ENCODE measurements around the gene RIPOR2.

RIPOR2 gene

GRCh38 chr6:24902782-24903181 is 33.0 kb downstream of the RIPOR2 start:
- DNase-seq (ENCODE audit: low spot score), result no peak
- H3K27ac ChIP-seq, result no peak overlapping the region
- ChIA-PET CTCF (no interaction called here), POLR2A (ENCODE audit: low non-redundant PET) (no interaction called here)
- TF ChIP-seq, protein P1, sequence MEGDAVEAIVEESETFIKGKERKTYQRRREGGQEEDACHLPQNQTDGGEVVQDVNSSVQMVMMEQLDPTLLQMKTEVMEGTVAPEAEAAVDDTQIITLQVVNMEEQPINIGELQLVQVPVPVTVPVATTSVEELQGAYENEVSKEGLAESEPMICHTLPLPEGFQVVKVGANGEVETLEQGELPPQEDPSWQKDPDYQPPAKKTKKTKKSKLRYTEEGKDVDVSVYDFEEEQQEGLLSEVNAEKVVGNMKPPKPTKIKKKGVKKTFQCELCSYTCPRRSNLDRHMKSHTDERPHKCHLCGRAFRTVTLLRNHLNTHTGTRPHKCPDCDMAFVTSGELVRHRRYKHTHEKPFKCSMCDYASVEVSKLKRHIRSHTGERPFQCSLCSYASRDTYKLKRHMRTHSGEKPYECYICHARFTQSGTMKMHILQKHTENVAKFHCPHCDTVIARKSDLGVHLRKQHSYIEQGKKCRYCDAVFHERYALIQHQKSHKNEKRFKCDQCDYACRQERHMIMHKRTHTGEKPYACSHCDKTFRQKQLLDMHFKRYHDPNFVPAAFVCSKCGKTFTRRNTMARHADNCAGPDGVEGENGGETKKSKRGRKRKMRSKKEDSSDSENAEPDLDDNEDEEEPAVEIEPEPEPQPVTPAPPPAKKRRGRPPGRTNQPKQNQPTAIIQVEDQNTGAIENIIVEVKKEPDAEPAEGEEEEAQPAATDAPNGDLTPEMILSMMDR (conservative IDR thresholded peaks at IDR 0.05; ENCODE audit: low read depth), result no peak

DNA sequence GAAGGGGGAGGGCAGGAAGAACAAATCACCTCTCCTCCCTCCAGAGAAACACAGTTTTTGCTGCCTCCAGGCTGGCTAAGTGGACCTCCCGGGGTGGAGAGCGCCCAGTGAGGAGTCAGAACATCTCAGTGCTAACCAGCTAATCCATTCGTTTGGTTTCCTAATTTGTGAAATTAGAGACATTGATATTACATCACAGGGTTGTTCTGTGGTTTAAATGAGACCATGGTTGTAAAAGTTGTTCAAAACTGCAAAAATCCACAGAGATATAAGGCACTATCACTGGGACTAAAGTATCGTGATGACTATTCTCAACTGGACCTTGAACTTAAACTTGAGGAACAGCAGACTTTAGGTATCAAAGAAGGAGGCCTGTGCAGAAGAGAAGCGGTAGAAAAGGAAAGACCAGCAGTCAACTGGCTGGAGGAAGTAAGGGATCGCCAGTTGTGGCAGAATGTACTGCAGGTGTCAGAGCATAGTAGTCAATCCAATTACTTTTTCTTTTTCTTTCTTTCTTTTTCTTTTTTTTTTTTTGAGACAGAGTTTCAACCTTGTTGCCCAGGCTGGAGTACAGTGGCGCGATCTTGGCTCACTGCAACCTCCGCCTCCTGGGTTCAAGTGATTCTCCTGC is 33.9 kb downstream of the RIPOR2 start:
- H3K27ac ChIP-seq, result no peak overlapping the region
- DNase-seq (ENCODE audit: low spot score), result no peak
- ChIA-PET POLR2A (ENCODE audit: low non-redundant PET) (no interaction called here), CTCF (no interaction called here)
- TF ChIP-seq, protein P1 (conservative IDR thresholded peaks at IDR 0.05; ENCODE audit: low read depth), result no peak

DNA sequence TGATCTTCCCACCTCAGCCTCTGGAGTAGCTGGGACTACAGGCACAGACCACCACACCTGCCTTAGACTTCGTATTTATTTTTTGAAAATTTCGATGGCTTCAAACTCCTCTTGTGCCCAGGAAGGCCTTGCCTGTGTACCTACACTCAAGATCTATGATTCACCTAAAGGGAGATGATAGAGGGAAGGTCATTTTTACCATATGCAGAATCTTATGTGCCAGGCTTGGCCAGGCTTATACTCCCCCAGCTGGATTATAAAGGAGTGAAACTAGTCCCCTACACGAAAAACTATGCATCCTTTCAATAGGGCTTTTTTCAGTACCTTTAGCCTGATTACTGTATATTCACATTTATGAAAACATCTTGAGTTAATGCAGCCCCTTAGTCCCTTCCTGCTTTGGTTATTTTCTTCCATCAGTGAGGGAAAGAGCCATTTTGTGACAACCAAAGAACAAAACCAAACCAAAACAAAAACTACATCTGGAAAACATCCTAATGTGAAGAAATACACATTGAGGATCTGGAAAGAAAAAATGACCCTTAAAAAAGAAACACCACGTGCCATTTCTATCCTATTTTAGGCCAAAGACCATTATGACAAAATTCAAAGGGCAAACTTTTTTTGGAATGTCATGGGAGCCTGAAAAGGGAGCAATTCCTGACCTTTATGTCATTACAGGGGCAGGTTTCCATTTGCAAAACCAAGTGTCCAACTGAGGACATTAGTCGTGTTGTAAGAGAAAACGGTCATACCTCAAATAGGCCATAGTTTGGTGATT is 34.7 kb downstream of the RIPOR2 start:
- POLR2A ChIA-PET (ENCODE audit: low non-redundant PET), result no interaction called here
- H3K27ac ChIP-seq, result no peak overlapping the region
- TF ChIP-seq, protein P1 (conservative IDR thresholded peaks at IDR 0.05; ENCODE audit: low read depth), result no peak
- DNase-seq (ENCODE audit: low spot score), result no peak
- CTCF ChIA-PET, result no interaction called here

DNA sequence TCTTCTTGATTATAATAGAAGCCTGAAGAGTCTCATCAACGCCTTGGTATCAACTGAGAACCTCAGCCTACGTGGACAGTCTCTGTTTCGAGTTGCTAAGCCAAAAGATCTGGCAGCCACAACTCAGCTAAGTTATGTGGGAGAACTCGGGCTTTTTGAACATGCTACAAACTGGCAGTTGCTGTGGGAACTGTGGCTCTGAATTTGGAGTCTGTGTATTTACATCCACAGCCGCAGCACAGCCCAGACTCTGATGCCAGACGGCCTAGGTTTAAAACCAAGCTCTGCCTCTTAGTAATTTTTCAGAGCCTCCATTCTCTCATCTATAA is 35.8 kb downstream of the RIPOR2 start:
- no peak overlapping the region for H3K27ac ChIP-seq
- DNase-seq (ENCODE audit: low spot score), result no peak
- TF ChIP-seq, protein P1 (conservative IDR thresholded peaks at IDR 0.05; ENCODE audit: low read depth), result no peak
- CTCF ChIA-PET, result interaction anchor here (1.2 kb wide), 1 partner anchor 11 kb away, joined by 4 read pairs; no protein-coding TSS in a partner anchor
- POLR2A ChIA-PET (ENCODE audit: low non-redundant PET), result no interaction called here

GRCh38 chr6:24899136-24899996 is 36.4 kb downstream of the RIPOR2 start:
- no peak overlapping the region for H3K27ac ChIP-seq
- TF ChIP-seq, protein P1 (conservative IDR thresholded peaks at IDR 0.05; ENCODE audit: low read depth), result no peak
- ChIA-PET POLR2A (ENCODE audit: low non-redundant PET) (no interaction called here), CTCF (interaction anchor here (1.2 kb wide), 1 partner anchor 12 kb away, joined by 4 read pairs; no protein-coding TSS in a partner anchor)
- DNase-seq (ENCODE audit: low spot score), result no peak

- CTCF ChIA-PET, result interaction anchor here (1.2 kb wide), 1 partner anchor 12 kb away, joined by 4 read pairs; no protein-coding TSS in a partner anchor
- TF ChIP-seq, protein P1 (conservative IDR thresholded peaks at IDR 0.05; ENCODE audit: low read depth), result no peak
- no peak for DNase-seq (ENCODE audit: low spot score)
- H3K27ac ChIP-seq, result no peak overlapping the region
- POLR2A ChIA-PET (ENCODE audit: low non-redundant PET), result no interaction called here
Observed at GRCh38 chr6:24898676-24899075, 37.1 kb downstream of the RIPOR2 start.
